ENCODE results near the gene EYS. TPM values are rescaled to one million over a fixed set of nuclear protein-coding genes. Genes with fewer than 3 reads are reported as not detected.

EYS gene
- total RNA-seq, 1 experiment from 2014 or later, result not detected

GRCh38 chr6:64847396-64847795 lies 859.6 kb downstream of the EYS start:
- DNase-seq (ENCODE audit: low read depth), result no peak

GRCh38 chr6:64838726-64839125 lies 868.3 kb downstream of the EYS start:
- no peak for DNase-seq (ENCODE audit: low read depth)

GRCh38 chr6:64831680-64832079 lies 875.3 kb downstream of the EYS start:
- no peak for DNase-seq (ENCODE audit: low read depth)

GRCh38 chr6:64817525-64817924 lies 889.5 kb downstream of the EYS start:
- no peak for DNase-seq (ENCODE audit: low read depth)

- no peak for DNase-seq (ENCODE audit: low read depth)
Observed at GRCh38 chr6:64815718-64816117, 891.3 kb downstream of the EYS start.

- no peak for DNase-seq (ENCODE audit: low read depth)
Observed at GRCh38 chr6:64812138-64812537, 894.9 kb downstream of the EYS start.

GRCh38 chr6:64811119-64811518 lies 895.9 kb downstream of the EYS start:
- no peak for DNase-seq (ENCODE audit: low read depth)

- no peak for DNase-seq (ENCODE audit: low read depth)
Observed at GRCh38 chr6:64807785-64808184, 899.2 kb downstream of the EYS start.

GRCh38 chr6:64803470-64804166 lies 903.4 kb downstream of the EYS start:
- DNase-seq (ENCODE audit: low read depth), result no peak

GRCh38 chr6:64792534-64792933 lies 914.5 kb downstream of the EYS start:
- no peak for DNase-seq (ENCODE audit: low read depth)

- no peak for DNase-seq (ENCODE audit: low read depth)
Observed at GRCh38 chr6:64789476-64789875, 917.5 kb downstream of the EYS start.

GRCh38 chr6:64786736-64787135 lies 920.3 kb downstream of the EYS start:
- DNase-seq (ENCODE audit: low read depth), result no peak

GRCh38 chr6:64782877-64783276 lies 924.1 kb downstream of the EYS start:
- DNase-seq (ENCODE audit: low read depth), result no peak

GRCh38 chr6:64777941-64778785 lies 928.9 kb downstream of the EYS start:
- DNase-seq (ENCODE audit: low read depth), result no peak

- DNase-seq (ENCODE audit: low read depth), result no peak
Observed at GRCh38 chr6:64776359-64776758, 930.7 kb downstream of the EYS start.

- no peak for DNase-seq (ENCODE audit: low read depth)
Observed at GRCh38 chr6:64774881-64775280, 932.1 kb downstream of the EYS start.

GRCh38 chr6:64750910-64751309 lies 956.1 kb downstream of the EYS start:
- no peak for DNase-seq (ENCODE audit: low read depth)

GRCh38 chr6:64737418-64737817 lies 969.6 kb downstream of the EYS start:
- DNase-seq (ENCODE audit: low read depth), result no peak

GRCh38 chr6:64736421-64736950 lies 970.5 kb downstream of the EYS start:
- no peak for DNase-seq (ENCODE audit: low read depth)

- no peak for DNase-seq (ENCODE audit: low read depth)
Observed at GRCh38 chr6:64733433-64733832, 973.6 kb downstream of the EYS start.

GRCh38 chr6:64732888-64733287 lies 974.1 kb downstream of the EYS start:
- DNase-seq (ENCODE audit: low read depth), result no peak

GRCh38 chr6:64729522-64729921 lies 977.5 kb downstream of the EYS start:
- no peak for DNase-seq (ENCODE audit: low read depth)

GRCh38 chr6:64727075-64727474 lies 980.0 kb downstream of the EYS start:
- no peak for DNase-seq (ENCODE audit: low read depth)

Data from Daoy (cell line).